Measurements from ENCODE around the gene TRNAU1AP. TPM values are rescaled to one million over a fixed set of nuclear protein-coding genes. Genes with fewer than 3 reads are reported as not detected.

The TRNAU1AP gene
- total RNA-seq, 4 donors from 2014 or later, result 4.1 to 25.4 (median 12.4) TPM

GRCh38 chr1:28506907-28507246 is 46.0 kb upstream of the TRNAU1AP start:
- peaks cover 0 to 35% (median 14%) of the 10 kb centered on the region in 4 donors for H3K36me3 ChIP-seq
- H3K27me3 ChIP-seq, result no peaks in the 10 kb centered on the region
- peak overlapping the region; percentile 88 to 94 (median 90) for H3K27ac ChIP-seq
- TF ChIP-seq POLR2AphosphoS5 (IDR thresholded peaks at IDR 0.05) (no peak), POLR2A (IDR thresholded peaks at IDR 0.05) (no peak), EP300 (IDR thresholded peaks at IDR 0.05; ENCODE audit: low read depth) (no peak)
- TF ChIP-seq, protein P1, sequence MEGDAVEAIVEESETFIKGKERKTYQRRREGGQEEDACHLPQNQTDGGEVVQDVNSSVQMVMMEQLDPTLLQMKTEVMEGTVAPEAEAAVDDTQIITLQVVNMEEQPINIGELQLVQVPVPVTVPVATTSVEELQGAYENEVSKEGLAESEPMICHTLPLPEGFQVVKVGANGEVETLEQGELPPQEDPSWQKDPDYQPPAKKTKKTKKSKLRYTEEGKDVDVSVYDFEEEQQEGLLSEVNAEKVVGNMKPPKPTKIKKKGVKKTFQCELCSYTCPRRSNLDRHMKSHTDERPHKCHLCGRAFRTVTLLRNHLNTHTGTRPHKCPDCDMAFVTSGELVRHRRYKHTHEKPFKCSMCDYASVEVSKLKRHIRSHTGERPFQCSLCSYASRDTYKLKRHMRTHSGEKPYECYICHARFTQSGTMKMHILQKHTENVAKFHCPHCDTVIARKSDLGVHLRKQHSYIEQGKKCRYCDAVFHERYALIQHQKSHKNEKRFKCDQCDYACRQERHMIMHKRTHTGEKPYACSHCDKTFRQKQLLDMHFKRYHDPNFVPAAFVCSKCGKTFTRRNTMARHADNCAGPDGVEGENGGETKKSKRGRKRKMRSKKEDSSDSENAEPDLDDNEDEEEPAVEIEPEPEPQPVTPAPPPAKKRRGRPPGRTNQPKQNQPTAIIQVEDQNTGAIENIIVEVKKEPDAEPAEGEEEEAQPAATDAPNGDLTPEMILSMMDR (IDR thresholded peaks at IDR 0.05), result peak in 1 of 5 experiments; percentile 1
- 1 to 5% methylated on average over 14 of the region's 14 CpGs for WGBS, 2 donors (ENCODE audit: low coverage in 1 of 2)
- H3K4me1 ChIP-seq, result peaks cover 22 to 63% (median 42%) of the 10 kb centered on the region in 4 donors
- no peaks in the 10 kb centered on the region for H3K9me3 ChIP-seq
- H3K4me3 ChIP-seq, result peak overlapping the region; percentile 55 to 78 (median 65)
- in situ Hi-C loops (cut with MboI; ENCODE audit: low pct_ligation_motif_present in 1 of 4, low pct_unique_long_range_greater_than_20kb in 1 of 4, low sequenced_read_pairs in 3 of 4), result loop anchor here in 3 of 4 donors (25.0 kb wide), 3 partner anchors 105 to 380 kb away; partner anchors contain the start of genes ATP5IF1 (in 1 of the 3) and DNAJC8 (in 1 of the 3)
- no peak for DNase-seq
- intact Hi-C loops (cut with DNase I; ENCODE audit: low total_unique reads), result no loop called here

GRCh38 chr1:28507247-28507645 is 45.6 kb upstream of the TRNAU1AP start:
- H3K4me1 ChIP-seq, result peaks cover 25 to 67% (median 42%) of the 10 kb centered on the region in 4 donors
- WGBS, 2 donors (ENCODE audit: low coverage in 1 of 2), result 0 to 3% methylated on average over 1 to 11 of the region's 11 CpGs

GRCh38 chr1:28507646-28508434 is 45.0 kb upstream of the TRNAU1AP start:
- H3K27me3 ChIP-seq, result no peaks in the 10 kb centered on the region
- in situ Hi-C loops (cut with MboI; ENCODE audit: low pct_ligation_motif_present in 1 of 4, low pct_unique_long_range_greater_than_20kb in 1 of 4, low sequenced_read_pairs in 3 of 4) (loop anchor here in 3 of 4 donors (25.0 kb wide), 3 partner anchors 104 to 379 kb away; partner anchors contain the start of genes ATP5IF1 (in 1 of the 3) and DNAJC8 (in 1 of the 3)), intact Hi-C loops (cut with DNase I; ENCODE audit: low total_unique reads) (no loop called here)
- 8 to 20% methylated on average over 1 to 10 of the region's 10 CpGs for WGBS, 2 donors (ENCODE audit: low coverage in 1 of 2)
- no peak for DNase-seq
- peaks cover 25 to 65% (median 42%) of the 10 kb centered on the region in 4 donors for H3K4me1 ChIP-seq
- H3K36me3 ChIP-seq, result peaks cover 0 to 39% (median 14%) of the 10 kb centered on the region in 4 donors
- peak overlapping the region in 3 of 4 donors; percentile 56 to 78 (median 74) for H3K4me3 ChIP-seq
- TF ChIP-seq POLR2AphosphoS5 (IDR thresholded peaks at IDR 0.05), result no peak
- TF ChIP-seq EP300 (IDR thresholded peaks at IDR 0.05; ENCODE audit: low read depth), result no peak
- TF ChIP-seq, protein P1 (IDR thresholded peaks at IDR 0.05), result no peak
- TF ChIP-seq POLR2A (IDR thresholded peaks at IDR 0.05), result no peak
- peak overlapping the region; percentile 88 to 94 (median 90) for H3K27ac ChIP-seq
- H3K9me3 ChIP-seq, result no peaks in the 10 kb centered on the region

More at GRCh38 chr1:28507247-28507645, 45.6 kb upstream of the TRNAU1AP start:
- no peaks in the 10 kb centered on the region for H3K9me3 ChIP-seq
- intact Hi-C loops (cut with DNase I; ENCODE audit: low total_unique reads), result no loop called here
- no peaks in the 10 kb centered on the region for H3K27me3 ChIP-seq
- H3K4me3 ChIP-seq, result peak overlapping the region; percentile 55 to 78 (median 65)
- DNase-seq, result no peak
- in situ Hi-C loops (cut with MboI; ENCODE audit: low pct_ligation_motif_present in 1 of 4, low pct_unique_long_range_greater_than_20kb in 1 of 4, low sequenced_read_pairs in 3 of 4), result loop anchor here in 3 of 4 donors (25.0 kb wide), 3 partner anchors 105 to 380 kb away; partner anchors contain the start of genes ATP5IF1 (in 1 of the 3) and DNAJC8 (in 1 of the 3)
- H3K36me3 ChIP-seq, result peaks cover 0 to 38% (median 14%) of the 10 kb centered on the region in 4 donors
- H3K27ac ChIP-seq, result peak overlapping the region; percentile 88 to 94 (median 90)
- TF ChIP-seq, protein P1 (IDR thresholded peaks at IDR 0.05), result no peak
- no peak for TF ChIP-seq EP300 (IDR thresholded peaks at IDR 0.05; ENCODE audit: low read depth)
- no peak for TF ChIP-seq POLR2AphosphoS5 (IDR thresholded peaks at IDR 0.05)
- TF ChIP-seq POLR2A (IDR thresholded peaks at IDR 0.05), result no peak

DNA sequence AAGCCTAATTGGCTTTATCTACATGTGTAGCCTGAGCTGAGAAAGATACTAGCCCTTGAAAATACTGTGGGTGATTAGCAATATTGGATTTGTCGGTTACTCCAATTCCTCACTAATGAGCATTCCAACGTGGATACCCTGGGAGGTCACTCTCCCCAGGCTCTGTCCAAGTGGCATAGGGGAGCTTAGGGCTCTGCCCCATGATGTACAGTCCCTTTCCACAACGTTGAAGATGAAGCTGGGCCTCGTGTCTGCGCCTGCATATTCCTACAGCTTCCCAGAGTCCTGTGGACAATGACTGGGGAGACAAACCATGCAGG is 44.5 kb upstream of the TRNAU1AP start:
- in situ Hi-C loops (cut with MboI; ENCODE audit: low pct_ligation_motif_present in 1 of 4, low pct_unique_long_range_greater_than_20kb in 1 of 4, low sequenced_read_pairs in 3 of 4), result loop anchor here in 3 of 4 donors (25.0 kb wide), 3 partner anchors 104 to 379 kb away; partner anchors contain the start of genes ATP5IF1 (in 1 of the 3) and DNAJC8 (in 1 of the 3)
- H3K27ac ChIP-seq, result peak overlapping the region; percentile 88 to 94 (median 90)
- H3K9me3 ChIP-seq, result no peaks in the 10 kb centered on the region
- H3K36me3 ChIP-seq, result peaks cover 0 to 39% (median 16%) of the 10 kb centered on the region in 4 donors
- intact Hi-C loops (cut with DNase I; ENCODE audit: low total_unique reads), result no loop called here
- H3K4me1 ChIP-seq, result peaks cover 25 to 62% (median 42%) of the 10 kb centered on the region in 4 donors
- no peak for DNase-seq
- TF ChIP-seq POLR2A (IDR thresholded peaks at IDR 0.05) (no peak), POLR2AphosphoS5 (IDR thresholded peaks at IDR 0.05) (no peak), EP300 (IDR thresholded peaks at IDR 0.05; ENCODE audit: low read depth) (no peak)
- TF ChIP-seq, protein P1 (IDR thresholded peaks at IDR 0.05), result no peak
- peak overlapping the region in 2 of 4 donors; percentile 56 to 74 for H3K4me3 ChIP-seq
- H3K27me3 ChIP-seq, result no peaks in the 10 kb centered on the region
- 24 to 75% methylated on average over 1 to 5 of the region's 5 CpGs for WGBS, 2 donors (ENCODE audit: low coverage in 1 of 2)

Data from transverse colon (tissue), 4 donors.